GM12878 (cell line): Measurements from ENCODE around the gene SMIM28. TPM values are rescaled to one million over a fixed set of nuclear protein-coding genes. Genes with fewer than 3 reads are reported as not detected.

ENCODE experiments used
- ATAC-seq: fragments of 200-7000 bp; cut with Tn5 transposase; 3 replicates; pipeline ENCODE4 v1.9.1; 2020; ENCODE audit warnings: mild to moderate bottlenecking, moderate library complexity
- BruUV-seq: library from RNA; stranded (reverse); fragments of 400-500 nt; replicated peaks from 2 replicates; lab custom pipeline; 2021; lab: Mats Ljungman, UMichigan
- CTCF ChIA-PET: fragments of 300-600 bp; sonication (Branson Sonifier 250); formaldehyde crosslinking; extraction: SDS; loops from one replicate; lab custom pipeline; 2021; ENCODE audit warnings: inconsistent platforms; lab: Yijun Ruan, JAX
- POLR2A ChIA-PET: fragments of 350-600 bp; formaldehyde crosslinking; extraction: SDS; loops from one replicate; lab custom pipeline; 2021; ENCODE audit warnings: inconsistent platforms; lab: Charles Lee
- RAD21 ChIA-PET: fragments of 300-600 bp; sonication (Branson Sonifier 250); formaldehyde crosslinking; loops from one replicate; lab custom pipeline; 2023; ENCODE audit warnings: antibody characterized with exemption; ENCODE audit not compliant: unreplicated experiment; lab: Charles Lee
- SMC1A ChIA-PET: fragments of 300-600 bp; sonication (Branson Sonifier 250); formaldehyde crosslinking; loops from one replicate; lab custom pipeline; 2023; ENCODE audit not compliant: unreplicated experiment, uncharacterized antibody; lab: Charles Lee
- DNase-seq: peaks from one replicate; pipeline ENCODE4 v3.0.0-alpha.2; 2011; ENCODE audit warnings: low read depth, low spot score
- FAIRE-seq: peaks from 3 replicates; lab custom pipeline; 2011; peaks lifted over from hg19 to GRCh38; lab: Jason Lieb, UNC
- H2AFZ ChIP-seq: 2 replicates; pipeline ENCODE4 v1.6.0; 2011; ENCODE audit warnings: low read depth, low read length, control low read depth; ENCODE audit not compliant: control insufficient read depth
- H3K27ac ChIP-seq: 2 replicates; pipeline ENCODE4 v1.5.1; 2011; ENCODE audit warnings: control low read depth; ENCODE audit not compliant: control insufficient read depth, insufficient read depth
- H3K27me3 ChIP-seq, 2 experiments: replicated peaks in 1 of 2; 2 replicates each; pipeline versions ENCODE4 v1.6.0 to v1.6.1; 2011; ENCODE audit warnings: low read length in 1 of 2; ENCODE audit not compliant: control insufficient read depth in 2 of 2, insufficient read depth in 2 of 2
- H3K36me3 ChIP-seq, 2 experiments: 2 replicates each; pipeline ENCODE4 v1.5.1; 2011; ENCODE audit warnings: low read length in 1 of 2; ENCODE audit not compliant: control insufficient read depth in 2 of 2, insufficient read depth in 2 of 2
- H3K4me1 ChIP-seq: 2 replicates; pipeline ENCODE4 v1.6.1; 2011; ENCODE audit warnings: mild to moderate bottlenecking, low read length, moderate library complexity, mixed read lengths; ENCODE audit not compliant: control insufficient read depth, insufficient read depth
- H3K4me2 ChIP-seq: 2 replicates; pipeline ENCODE4 v1.6.0; 2011; ENCODE audit warnings: control low read depth; ENCODE audit not compliant: control insufficient read depth, insufficient read depth
- H3K4me3 ChIP-seq: fragments of 200-600 bp; sonication (generic); 2 replicates; pipeline ENCODE4 v1.5.1; 2016
- H3K79me2 ChIP-seq: 2 replicates; pipeline ENCODE4 v1.6.0; 2011; ENCODE audit warnings: low read length; ENCODE audit not compliant: control insufficient read depth, insufficient read depth
- H3K9ac ChIP-seq: 2 replicates; pipeline ENCODE4 v1.8.0; 2011; ENCODE audit warnings: low read length, control low read depth, mixed read lengths; ENCODE audit not compliant: control insufficient read depth, insufficient read depth
- H3K9me3 ChIP-seq: replicated peaks from 3 replicates; pipeline ENCODE4 v1.5.1; 2011; ENCODE audit warnings: mild to moderate bottlenecking, low read length; ENCODE audit not compliant: control insufficient read depth, insufficient read depth
- H4K20me1 ChIP-seq: 2 replicates; pipeline ENCODE4 v1.6.0; 2011; ENCODE audit not compliant: control insufficient read depth, insufficient read depth
- CREM ChIP-seq: IDR thresholded peaks from 2 replicates; pipeline ENCODE4 v1.6.1; 2014; ENCODE audit warnings: antibody characterized with exemption, low read depth
- EP300 ChIP-seq, 2 experiments: fragments of 150-350 bp in 1 of 2; IDR thresholded peaks; 2 replicates each; pipeline ENCODE4 v1.6.1; 2011 to 2012; ENCODE audit warnings: low read depth in 2 of 2, low read length in 2 of 2, borderline replicate concordance in 1 of 2, improper control_type of control experiment in 1 of 2, inconsistent platforms in 1 of 2; ENCODE audit not compliant: control insufficient read depth in 1 of 2
- HDGF ChIP-seq: fragments of 450-650 bp; IDR thresholded peaks from 2 replicates; pipeline ENCODE4 v1.6.1; 2016; ENCODE audit warnings: antibody characterized with exemption
- JUND ChIP-seq: IDR thresholded peaks from 2 replicates; pipeline ENCODE4 v1.6.1; 2012; ENCODE audit warnings: low read depth, mild to moderate bottlenecking, low read length, improper control_type of control experiment, moderate library complexity
- RAD51 ChIP-seq: fragments of 450-650 bp; IDR thresholded peaks from 2 replicates; pipeline ENCODE4 v1.6.1; 2016; ENCODE audit warnings: moderate library complexity, mild to moderate bottlenecking, inconsistent platforms
- RELA ChIP-seq: fragments of 450-650 bp; IDR thresholded peaks from 2 replicates; pipeline ENCODE4 v1.8.0; 2014; ENCODE audit warnings: borderline replicate concordance; ENCODE audit not compliant: partially characterized antibody
- SIX5 ChIP-seq: IDR thresholded peaks from 2 replicates; pipeline ENCODE4 v1.6.1; 2011; ENCODE audit warnings: mild to moderate bottlenecking, low read depth, low read length, moderate library complexity; ENCODE audit not compliant: severe bottlenecking
- SUZ12 ChIP-seq: fragments of 200-600 bp; sonication (generic); IDR thresholded peaks from one replicate; pipeline ENCODE4 v1.6.1; 2018; ENCODE audit warnings: antibody characterized with exemption, mild to moderate bottlenecking; ENCODE audit not compliant: unreplicated experiment
- TCF12 ChIP-seq: IDR thresholded peaks from 2 replicates; pipeline ENCODE4 v1.6.1; 2011; ENCODE audit warnings: low read depth, mild to moderate bottlenecking, low read length
- WGBS: methylation state at CpG from one replicate; pipeline ENCODE4 v1.1.6; 2016; ENCODE audit warnings: low lambda C conversion rate; ENCODE audit not compliant: insufficient replicate concordance, insufficient coverage; ENCODE audit errors: missing lambda C conversion rate; 5-methylcytosine and 5-hydroxymethylcytosine counted together
- in situ Hi-C: fragments of 300-500 bp; cut with MboI; formaldehyde crosslinking; loops from 9 replicates; pipeline ENCODE4 v1.14.3; 2018; ENCODE audit warnings: mixed read lengths
- intact Hi-C: fragments of 100-400 bp; cut with micrococcal nuclease; formaldehyde crosslinking; loops from one replicate; pipeline ENCODE4 v1.14.2; 2022; ENCODE audit not compliant: unreplicated experiment
- polyA plus RNA-seq, 11 experiments: library from polyadenylated mRNA; depleted of rRNA in 4 of 11; unstranded in 6 of 11; stranded (reverse) in 5 of 11; fragments of >200 nt; fragmentation: Nextera tagmentation in 4 of 11; fragmentation: Illumina TruSeq in 1 of 11; extraction: Ambion mirVana in 4 of 11; extraction: Trizol in 1 of 11; gene quantifications; 1 replicate in 1 of 11; 2 replicates in 10 of 11; pipeline versions ENCODE4 v1.2.1 to v1.2.3, GENCODE V29; 2011 to 2016; ENCODE audit warnings: inconsistent platforms in 2 of 11, missing spikeins in 2 of 11, low read depth in 1 of 11
- total RNA-seq, 4 experiments: library from RNA; depleted of rRNA in 3 of 4; stranded (reverse); fragments of >200 nt in 3 of 4; fragmentation: Illumina TruSeq in 1 of 4; extraction: Trizol in 1 of 4; gene quantifications; 2 replicates each; pipeline versions ENCODE4 v1.2.1 to v1.2.3, GENCODE V29; 2013 to 2021

The SMIM28 gene
- total and polyA plus RNA-seq, 10 of the 15 experiments (the other 5 are each of a cell fraction or from before 2014, with no cell fraction given) = not detected

DNA sequence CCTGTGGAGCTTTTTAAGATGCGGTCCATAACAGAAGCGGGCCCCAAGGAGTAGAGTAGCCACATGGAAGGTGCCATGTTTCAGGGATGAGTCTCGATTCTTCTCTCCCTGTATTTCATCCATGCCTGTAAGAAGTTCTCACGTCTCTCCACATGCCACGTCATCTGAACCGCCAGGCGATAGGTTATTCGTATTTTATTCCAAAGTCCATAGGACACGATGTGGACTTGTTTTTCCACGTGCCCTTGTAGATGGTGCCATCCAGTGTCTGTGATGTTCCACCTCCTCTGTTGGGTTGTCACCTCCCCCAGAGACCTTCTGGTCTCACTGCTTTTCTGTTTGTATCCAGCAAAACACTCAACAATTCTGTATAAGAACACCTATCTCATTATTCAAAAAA lies 43.9 kb downstream of the SMIM28 start:
- SMC1A ChIA-PET = interaction anchor here (0.6 to 2.6 kb wide), 2 partner anchors 87 to 343 kb away, joined by 3 to 10 read pairs; no protein-coding TSS in a partner anchor
- Histone ChIP-seq H3K4me2 (no peak overlapping the region), H2AFZ (no peak overlapping the region), H3K27me3 (no peaks in the 10 kb centered on the region), H4K20me1 (no peaks in the 10 kb centered on the region), H3K9ac (no peak overlapping the region), H3K79me2 (no peaks in the 10 kb centered on the region), H3K4me3 (no peak overlapping the region), H3K4me1 (no peaks in the 10 kb centered on the region), H3K36me3 (peaks cover 0 to 4% of the 10 kb centered on the region in 2 experiments; a peak in 2 of 4 replicates), H3K27ac (no peak overlapping the region), H3K9me3 (no peaks in the 10 kb centered on the region; the same call in 2 of the 3 replicates)
- no TSS peak for BruUV-seq
- ATAC-seq = no peak
- POLR2A ChIA-PET = no interaction called here
- intact Hi-C loops = no loop called here
- in situ Hi-C loops = no loop called here
- no peak for FAIRE-seq
- RAD21 ChIA-PET = no interaction called here
- no peak for DNase-seq
- 87% methylated on average over 10 of the region's 10 CpGs for WGBS
- CTCF ChIA-PET = interaction anchor here (1.1 to 17.0 kb wide), 2 partner anchors 86 to 163 kb away, joined by 3 to 387 read pairs; no protein-coding TSS in a partner anchor
- TF ChIP-seq RELA = no peak
- TF ChIP-seq HDGF = no peak
- no peak for TF ChIP-seq SIX5
- no peak for TF ChIP-seq CREM
- no peak for TF ChIP-seq JUND
- TF ChIP-seq EP300 (IDR thresholded peaks at IDR 0.05; ENCODE audit: borderline replicate concordance in 1 of 2, control insufficient read depth in 1 of 2, low read depth in 2 of 2, low read length in 2 of 2) = no peak
- TF ChIP-seq SUZ12 = no peak
- TF ChIP-seq TCF12 = no peak
- no peak for TF ChIP-seq RAD51
